Measurements from ENCODE around the gene CASP9. TPM values are rescaled to one million over a fixed set of nuclear protein-coding genes. Genes with fewer than 3 reads are reported as not detected.
"Not testable (repeated sequence)": the region's sequence is repeated elsewhere in the genome, so short reads cannot be mapped to it uniquely, and the experiment has no call there.

The CASP9 gene
- total RNA-seq, 1 experiment from 2014 or later: 13.5 TPM

GRCh38 chr1:15522551-15522950, 1.5 kb downstream of the CASP9 start (continued):
- TF ChIP-seq, protein P1, sequence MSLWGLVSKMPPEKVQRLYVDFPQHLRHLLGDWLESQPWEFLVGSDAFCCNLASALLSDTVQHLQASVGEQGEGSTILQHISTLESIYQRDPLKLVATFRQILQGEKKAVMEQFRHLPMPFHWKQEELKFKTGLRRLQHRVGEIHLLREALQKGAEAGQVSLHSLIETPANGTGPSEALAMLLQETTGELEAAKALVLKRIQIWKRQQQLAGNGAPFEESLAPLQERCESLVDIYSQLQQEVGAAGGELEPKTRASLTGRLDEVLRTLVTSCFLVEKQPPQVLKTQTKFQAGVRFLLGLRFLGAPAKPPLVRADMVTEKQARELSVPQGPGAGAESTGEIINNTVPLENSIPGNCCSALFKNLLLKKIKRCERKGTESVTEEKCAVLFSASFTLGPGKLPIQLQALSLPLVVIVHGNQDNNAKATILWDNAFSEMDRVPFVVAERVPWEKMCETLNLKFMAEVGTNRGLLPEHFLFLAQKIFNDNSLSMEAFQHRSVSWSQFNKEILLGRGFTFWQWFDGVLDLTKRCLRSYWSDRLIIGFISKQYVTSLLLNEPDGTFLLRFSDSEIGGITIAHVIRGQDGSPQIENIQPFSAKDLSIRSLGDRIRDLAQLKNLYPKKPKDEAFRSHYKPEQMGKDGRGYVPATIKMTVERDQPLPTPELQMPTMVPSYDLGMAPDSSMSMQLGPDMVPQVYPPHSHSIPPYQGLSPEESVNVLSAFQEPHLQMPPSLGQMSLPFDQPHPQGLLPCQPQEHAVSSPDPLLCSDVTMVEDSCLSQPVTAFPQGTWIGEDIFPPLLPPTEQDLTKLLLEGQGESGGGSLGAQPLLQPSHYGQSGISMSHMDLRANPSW (CRISPR knock-in tag; conservative IDR thresholded peaks at IDR 0.05; ENCODE audit: low read depth): no peak
- TF ChIP-seq NR2C2 (CRISPR knock-in tag; IDR thresholded peaks at IDR 0.05): no peak

DNA sequence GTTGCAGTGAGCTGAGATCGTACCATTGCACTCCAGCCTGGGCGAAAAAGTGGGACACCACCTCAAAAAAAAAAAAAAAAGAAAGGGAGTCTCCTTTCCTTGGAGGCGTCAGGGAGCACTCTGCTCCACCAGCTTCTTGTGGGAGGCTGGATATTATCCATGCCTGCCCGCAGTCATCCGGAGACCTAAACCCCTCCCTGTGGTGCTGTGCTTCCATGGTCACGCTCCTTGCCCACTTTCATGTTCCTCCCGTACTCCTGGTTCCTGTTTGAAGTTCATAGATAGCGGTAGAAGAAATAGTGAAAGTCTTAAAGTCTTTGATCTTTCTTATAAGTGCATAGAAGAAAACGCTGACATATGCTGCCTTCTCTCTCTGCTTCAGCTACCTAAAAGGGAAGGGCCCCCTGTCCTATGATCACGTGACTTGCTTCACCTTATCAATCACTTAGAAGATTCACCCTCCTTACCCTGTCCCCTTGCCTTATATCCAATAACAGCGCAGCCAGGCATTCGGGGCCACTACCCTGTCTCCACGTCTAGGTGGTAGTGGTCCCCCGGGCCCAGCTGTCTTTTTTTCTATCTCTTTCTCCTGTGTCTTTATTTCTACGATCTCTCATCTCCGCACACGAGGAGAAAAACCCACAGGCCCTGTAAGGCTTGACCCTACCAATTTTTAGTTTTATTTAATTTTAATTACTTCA, 2.7 kb downstream of the CASP9 start:
- H3K9me3 Mint-ChIP-seq; CTCF ChIA-PET; POLR2A ChIA-PET; H3K4me3 Mint-ChIP-seq; ATAC-seq; H3K27me3 Mint-ChIP-seq (ENCODE audit: low read depth); H3K27ac Mint-ChIP-seq; DNase-seq (ENCODE audit: low spot score): not testable (repeated sequence)
- peaks cover 12% of the 10 kb centered on the region for H3K36me3 Mint-ChIP-seq
- peaks cover 31% of the 10 kb centered on the region for H3K4me1 Mint-ChIP-seq

- Mint-ChIP-seq H3K27me3 (ENCODE audit: low read depth) (no peaks in the 10 kb centered on the region), H3K36me3 (peaks cover 18% of the 10 kb centered on the region), H3K9me3 (no peaks in the 10 kb centered on the region), H3K27ac (0 out of 2 replicates have a peak overlapping the region, but pooled peaks have one; percentile 44), H3K4me1 (peaks cover 22% of the 10 kb centered on the region), H3K4me3 (no peak overlapping the region)
- DNase-seq (ENCODE audit: low spot score) (no peak), ATAC-seq (no peak)
- TF ChIP-seq ZNF121 (CRISPR knock-in tag; IDR thresholded peaks at IDR 0.05) (0 out of 2 replicates have a peak, but pooled peaks have one; percentile 22), MYBL2 (CRISPR knock-in tag; IDR thresholded peaks at IDR 0.05) (no peak)
- POLR2A ChIA-PET: no interaction called here
- CTCF ChIA-PET: no interaction called here
Observed at GRCh38 chr1:15519625-15520024, 4.4 kb downstream of the CASP9 start.

DNA sequence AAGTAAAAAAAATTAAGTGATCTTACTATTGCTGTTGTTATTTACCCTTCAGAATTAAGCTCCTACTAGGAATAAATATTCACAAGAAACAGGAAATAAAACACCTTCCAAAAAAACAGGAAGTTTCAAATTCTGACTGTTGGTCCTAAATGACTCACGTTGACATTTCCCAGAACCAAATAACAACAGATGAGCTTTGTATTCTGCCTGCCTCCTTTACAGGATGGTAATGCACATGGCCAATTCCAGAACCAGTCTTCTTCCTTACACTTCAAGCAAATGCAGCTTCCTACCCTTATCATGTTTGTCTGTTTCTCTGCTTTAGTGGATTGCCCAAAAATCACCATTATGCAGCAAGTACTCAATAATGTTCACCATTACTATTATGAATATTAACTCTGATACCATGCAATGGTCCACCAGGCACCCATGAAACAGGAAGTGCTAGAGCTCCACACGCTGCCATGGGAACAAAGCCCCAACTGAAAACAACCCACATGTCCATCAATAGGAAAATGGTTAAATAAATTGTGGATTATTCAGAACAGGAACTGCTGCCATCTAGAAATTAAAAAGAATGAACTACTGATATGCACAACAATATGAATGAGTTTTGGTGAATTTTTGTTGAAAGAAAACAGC, 8.9 kb downstream of the CASP9 start:
- no peak for ATAC-seq
- DNase-seq (ENCODE audit: low spot score): no peak
- H3K36me3 Mint-ChIP-seq: peaks cover 27% of the 10 kb centered on the region
- H3K27ac Mint-ChIP-seq: 0 out of 2 replicates have a peak overlapping the region, but pooled peaks have one; percentile 33
- ChIA-PET CTCF (no interaction called here), POLR2A (no interaction called here)
- H3K27me3 Mint-ChIP-seq (ENCODE audit: low read depth): no peaks in the 10 kb centered on the region
- peaks cover 13% of the 10 kb centered on the region for H3K4me1 Mint-ChIP-seq
- TF ChIP-seq TEAD4 (CRISPR knock-in tag; IDR thresholded peaks at IDR 0.05) (no peak), ZBTB21 (CRISPR knock-in tag; IDR thresholded peaks at IDR 0.05; ENCODE audit: borderline replicate concordance) (no peak)
- TF ChIP-seq, protein P2, sequence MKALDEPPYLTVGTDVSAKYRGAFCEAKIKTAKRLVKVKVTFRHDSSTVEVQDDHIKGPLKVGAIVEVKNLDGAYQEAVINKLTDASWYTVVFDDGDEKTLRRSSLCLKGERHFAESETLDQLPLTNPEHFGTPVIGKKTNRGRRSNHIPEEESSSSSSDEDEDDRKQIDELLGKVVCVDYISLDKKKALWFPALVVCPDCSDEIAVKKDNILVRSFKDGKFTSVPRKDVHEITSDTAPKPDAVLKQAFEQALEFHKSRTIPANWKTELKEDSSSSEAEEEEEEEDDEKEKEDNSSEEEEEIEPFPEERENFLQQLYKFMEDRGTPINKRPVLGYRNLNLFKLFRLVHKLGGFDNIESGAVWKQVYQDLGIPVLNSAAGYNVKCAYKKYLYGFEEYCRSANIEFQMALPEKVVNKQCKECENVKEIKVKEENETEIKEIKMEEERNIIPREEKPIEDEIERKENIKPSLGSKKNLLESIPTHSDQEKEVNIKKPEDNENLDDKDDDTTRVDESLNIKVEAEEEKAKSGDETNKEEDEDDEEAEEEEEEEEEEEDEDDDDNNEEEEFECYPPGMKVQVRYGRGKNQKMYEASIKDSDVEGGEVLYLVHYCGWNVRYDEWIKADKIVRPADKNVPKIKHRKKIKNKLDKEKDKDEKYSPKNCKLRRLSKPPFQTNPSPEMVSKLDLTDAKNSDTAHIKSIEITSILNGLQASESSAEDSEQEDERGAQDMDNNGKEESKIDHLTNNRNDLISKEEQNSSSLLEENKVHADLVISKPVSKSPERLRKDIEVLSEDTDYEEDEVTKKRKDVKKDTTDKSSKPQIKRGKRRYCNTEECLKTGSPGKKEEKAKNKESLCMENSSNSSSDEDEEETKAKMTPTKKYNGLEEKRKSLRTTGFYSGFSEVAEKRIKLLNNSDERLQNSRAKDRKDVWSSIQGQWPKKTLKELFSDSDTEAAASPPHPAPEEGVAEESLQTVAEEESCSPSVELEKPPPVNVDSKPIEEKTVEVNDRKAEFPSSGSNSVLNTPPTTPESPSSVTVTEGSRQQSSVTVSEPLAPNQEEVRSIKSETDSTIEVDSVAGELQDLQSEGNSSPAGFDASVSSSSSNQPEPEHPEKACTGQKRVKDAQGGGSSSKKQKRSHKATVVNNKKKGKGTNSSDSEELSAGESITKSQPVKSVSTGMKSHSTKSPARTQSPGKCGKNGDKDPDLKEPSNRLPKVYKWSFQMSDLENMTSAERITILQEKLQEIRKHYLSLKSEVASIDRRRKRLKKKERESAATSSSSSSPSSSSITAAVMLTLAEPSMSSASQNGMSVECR (CRISPR knock-in tag; IDR thresholded peaks at IDR 0.05; ENCODE audit: borderline replicate concordance): no peak
- no peaks in the 10 kb centered on the region for H3K9me3 Mint-ChIP-seq
- no peak overlapping the region for H3K4me3 Mint-ChIP-seq

- Mint-ChIP-seq H3K4me1 (peaks cover 19% of the 10 kb centered on the region), H3K36me3 (peaks cover 27% of the 10 kb centered on the region)
- ATAC-seq; POLR2A ChIA-PET; H3K27me3 Mint-ChIP-seq (ENCODE audit: low read depth); DNase-seq (ENCODE audit: low spot score); H3K4me3 Mint-ChIP-seq; CTCF ChIA-PET; H3K27ac Mint-ChIP-seq; H3K9me3 Mint-ChIP-seq: not testable (repeated sequence)
Observed at GRCh38 chr1:15514557-15514956, 9.5 kb downstream of the CASP9 start.
